Liver (tissue), 3 donors: ENCODE results near the gene ERCC6L.

Experiments used
- EGR1 ChIP-seq, 2 donors: IDR thresholded peaks; 2 replicates each; pipeline ENCODE4 v1.6.1; 2016 to 2018; ENCODE audit warnings: antibody characterized with exemption in 2 of 2, low read depth in 2 of 2
- HNF4G ChIP-seq: IDR thresholded peaks from 2 replicates; pipeline ENCODE4 v1.6.1; 2016; ENCODE audit warnings: antibody characterized with exemption
- JUND ChIP-seq, 2 donors: IDR thresholded peaks; 2 replicates each; pipeline ENCODE4 v1.6.1; 2016; ENCODE audit warnings: antibody characterized with exemption in 2 of 2
- RAD21 ChIP-seq, 2 donors: IDR thresholded peaks; 2 replicates each; pipeline ENCODE4 v1.6.1; 2016; ENCODE audit warnings: antibody characterized with exemption in 2 of 2, mild to moderate bottlenecking in 2 of 2
- RXRA ChIP-seq, 2 donors: IDR thresholded peaks; 2 replicates each; pipeline ENCODE4 v1.6.1; 2017 to 2018; ENCODE audit warnings: antibody characterized with exemption in 2 of 2, mild to moderate bottlenecking in 1 of 2
- TAF1 ChIP-seq: conservative IDR thresholded peaks from 2 replicates; pipeline ENCODE4 v1.6.1; 2016; ENCODE audit warnings: antibody characterized with exemption, mild to moderate bottlenecking
- YY1 ChIP-seq: IDR thresholded peaks from 2 replicates; pipeline ENCODE4 v1.6.1; 2016; ENCODE audit warnings: antibody characterized with exemption, mild to moderate bottlenecking
- TF ChIP-seq, protein P1 (sequence below): fragments of 150-350 bp; IDR thresholded peaks from 2 replicates; pipeline ENCODE4 v1.5.1; 2017; ENCODE audit warnings: improper control_type of control experiment, low read depth, low read length; ENCODE audit not compliant: missing input control
- TF ChIP-seq, protein P2 (sequence below): IDR thresholded peaks from 2 replicates; pipeline ENCODE4 v1.6.1; 2016; ENCODE audit warnings: antibody characterized with exemption
- donor health status: healthy.
- donor health status: healthy.

DNA sequence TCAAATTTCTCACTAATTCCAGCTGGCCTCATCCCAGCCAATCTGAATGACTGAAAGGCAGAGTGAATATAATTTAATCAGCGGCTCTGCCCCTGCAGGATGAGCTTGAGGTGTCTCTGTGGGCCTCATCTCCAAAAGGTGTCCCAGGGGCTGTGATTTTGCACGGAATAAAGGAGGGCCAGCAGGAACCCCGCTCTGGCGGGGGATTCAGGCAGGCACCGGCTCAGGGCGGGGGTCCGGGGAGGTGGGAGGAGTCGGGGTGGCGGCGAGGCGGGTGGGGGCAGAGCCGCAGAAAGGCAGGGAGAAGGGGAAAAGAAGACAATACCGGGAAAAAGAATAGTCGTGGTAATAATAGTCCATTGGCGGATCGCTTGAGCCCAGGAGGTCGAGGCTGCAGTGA, 16.0 kb upstream of the ERCC6L start:
- no peak for TF ChIP-seq RAD21 (IDR thresholded peaks at IDR 0.05)
- TF ChIP-seq, protein P1, sequence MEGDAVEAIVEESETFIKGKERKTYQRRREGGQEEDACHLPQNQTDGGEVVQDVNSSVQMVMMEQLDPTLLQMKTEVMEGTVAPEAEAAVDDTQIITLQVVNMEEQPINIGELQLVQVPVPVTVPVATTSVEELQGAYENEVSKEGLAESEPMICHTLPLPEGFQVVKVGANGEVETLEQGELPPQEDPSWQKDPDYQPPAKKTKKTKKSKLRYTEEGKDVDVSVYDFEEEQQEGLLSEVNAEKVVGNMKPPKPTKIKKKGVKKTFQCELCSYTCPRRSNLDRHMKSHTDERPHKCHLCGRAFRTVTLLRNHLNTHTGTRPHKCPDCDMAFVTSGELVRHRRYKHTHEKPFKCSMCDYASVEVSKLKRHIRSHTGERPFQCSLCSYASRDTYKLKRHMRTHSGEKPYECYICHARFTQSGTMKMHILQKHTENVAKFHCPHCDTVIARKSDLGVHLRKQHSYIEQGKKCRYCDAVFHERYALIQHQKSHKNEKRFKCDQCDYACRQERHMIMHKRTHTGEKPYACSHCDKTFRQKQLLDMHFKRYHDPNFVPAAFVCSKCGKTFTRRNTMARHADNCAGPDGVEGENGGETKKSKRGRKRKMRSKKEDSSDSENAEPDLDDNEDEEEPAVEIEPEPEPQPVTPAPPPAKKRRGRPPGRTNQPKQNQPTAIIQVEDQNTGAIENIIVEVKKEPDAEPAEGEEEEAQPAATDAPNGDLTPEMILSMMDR: no peak
- no peak for TF ChIP-seq YY1
- TF ChIP-seq, protein P2, sequence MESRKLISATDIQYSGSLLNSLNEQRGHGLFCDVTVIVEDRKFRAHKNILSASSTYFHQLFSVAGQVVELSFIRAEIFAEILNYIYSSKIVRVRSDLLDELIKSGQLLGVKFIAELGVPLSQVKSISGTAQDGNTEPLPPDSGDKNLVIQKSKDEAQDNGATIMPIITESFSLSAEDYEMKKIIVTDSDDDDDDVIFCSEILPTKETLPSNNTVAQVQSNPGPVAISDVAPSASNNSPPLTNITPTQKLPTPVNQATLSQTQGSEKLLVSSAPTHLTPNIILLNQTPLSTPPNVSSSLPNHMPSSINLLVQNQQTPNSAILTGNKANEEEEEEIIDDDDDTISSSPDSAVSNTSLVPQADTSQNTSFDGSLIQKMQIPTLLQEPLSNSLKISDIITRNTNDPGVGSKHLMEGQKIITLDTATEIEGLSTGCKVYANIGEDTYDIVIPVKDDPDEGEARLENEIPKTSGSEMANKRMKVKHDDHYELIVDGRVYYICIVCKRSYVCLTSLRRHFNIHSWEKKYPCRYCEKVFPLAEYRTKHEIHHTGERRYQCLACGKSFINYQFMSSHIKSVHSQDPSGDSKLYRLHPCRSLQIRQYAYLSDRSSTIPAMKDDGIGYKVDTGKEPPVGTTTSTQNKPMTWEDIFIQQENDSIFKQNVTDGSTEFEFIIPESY: no peak
- no peak for TF ChIP-seq EGR1 (IDR thresholded peaks at IDR 0.05; ENCODE audit: low read depth in 2 of 2)
- TF ChIP-seq RXRA (IDR thresholded peaks at IDR 0.05): no peak
- TF ChIP-seq HNF4G: no peak
- TF ChIP-seq TAF1: no peak
- no peak for TF ChIP-seq JUND (IDR thresholded peaks at IDR 0.05)
